A549 treated with AZD9567 at 1 μM for 4 hours (cell line): Measurements from ENCODE around the gene TAF10. TPM values are rescaled to one million over a fixed set of nuclear protein-coding genes. Genes with fewer than 3 reads are reported as not detected.

Source experiments
- total RNA-seq: library from RNA; stranded (reverse); fragments of 200-300 nt; extraction: Qiagen RNA extraction; gene quantifications from 5 replicates; pipeline ENCODE4 v1.2.3, GENCODE V29; 2022; ENCODE audit not compliant: insufficient read depth

TAF10 gene
- total RNA-seq: 181 to 250 TPM (median 245 TPM) in 5 replicates

DNA sequence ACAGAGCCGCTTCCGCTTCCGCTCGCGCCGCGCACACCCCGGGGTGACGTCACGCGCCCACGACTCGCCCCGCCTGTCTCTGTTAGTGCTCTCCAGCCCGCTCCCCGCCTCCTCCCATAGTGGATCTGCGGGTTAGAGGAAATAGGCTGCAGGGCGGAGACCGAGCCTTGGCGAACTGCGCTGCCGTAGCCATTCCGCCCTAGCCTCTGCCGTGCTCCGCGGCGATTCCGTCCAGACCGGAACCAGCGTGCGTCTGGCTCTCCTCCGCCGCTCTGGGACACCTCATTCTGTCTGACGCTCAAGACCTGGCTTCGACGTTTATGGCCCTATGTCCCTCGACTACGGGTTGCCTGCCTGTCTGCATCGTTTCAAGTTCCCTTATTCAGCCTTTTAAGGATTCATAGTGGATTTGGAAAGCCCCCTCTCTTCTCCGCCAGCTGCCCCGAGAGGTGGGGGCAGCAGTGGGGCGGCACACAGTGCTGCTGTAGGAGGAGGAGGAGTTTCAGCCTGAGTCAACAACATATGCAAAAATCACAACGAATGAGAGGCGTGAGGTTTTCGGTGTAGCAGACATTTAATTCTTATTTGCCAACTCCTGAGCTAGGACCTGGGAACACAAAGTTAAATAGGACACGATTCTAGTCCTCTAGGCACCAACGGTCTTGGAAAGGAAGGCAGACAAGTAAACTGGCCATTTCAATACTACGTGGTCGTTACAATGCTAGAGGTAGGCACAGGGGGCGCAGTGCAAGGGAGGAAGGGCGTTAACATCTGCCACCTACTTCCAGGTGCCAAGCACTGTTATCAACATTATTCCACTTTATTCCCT, at the start of gene TAF10:
TSS of gene TAF10 (minus strand) at position 4 of the 829 bp plus-strand sequence. CDS start 27 bp downstream, outside the sequence.

GRCh38 chr11:6655790-6656583, 44.0 kb upstream of the TAF10 start, which contains the start of gene DCHS1:
Gene DCHS1, minus strand, starts transcription at chr11:6655809. Its CDS starts 14,196 bp downstream, at chr11:6641613.

GRCh38 chr11:6619004-6619745, 7.2 kb upstream of the TAF10 start, which contains the start of gene TPP1:
Gene TPP1, minus strand, starts transcription at chr11:6619422. Its CDS starts 22 bp downstream, at chr11:6619400.

GRCh38 chr11:6603287-6604080, 8.5 kb downstream of the TAF10 start, which contains the start of the genes ILK and RRP8:
Gene ILK, plus strand, starts transcription at chr11:6603774. Its CDS starts 498 bp downstream, at chr11:6604272.
Gene RRP8, minus strand, starts transcription at chr11:6603616. Its CDS starts 114 bp downstream, at chr11:6603502.

Other genes starting within 250 kb of the TAF10 start
- 9.0 to 19.4 TPM (median 9.8 TPM) in 5 replicates for gene SMPD1, start 221.7 kb downstream of the TAF10 start, total RNA-seq
- 12.0 to 19.5 TPM (median 18.1 TPM) in 5 replicates for gene APBB1, start 193.1 kb downstream of the TAF10 start, total RNA-seq
- gene HPX, start 171.2 kb downstream of the TAF10 start, total RNA-seq: 0.57 to 1.7 TPM (median 0.93 TPM) in 5 replicates
- 14.1 to 21.8 TPM (median 20.4 TPM) in 5 replicates for gene TRIM3, start 138.3 kb downstream of the TAF10 start, total RNA-seq
- gene ARFIP2, start 130.9 kb downstream of the TAF10 start, total RNA-seq: 46.9 to 58.2 TPM (median 57.0 TPM) in 5 replicates
- 14.4 to 38.1 TPM (median 33.6 TPM) in 5 replicates for gene TIMM10B, start 130.7 kb downstream of the TAF10 start, total RNA-seq
- 1.3 to 4.1 TPM (median 3.8 TPM) in 5 replicates for gene DNHD1, start 114.9 kb downstream of the TAF10 start, total RNA-seq
- gene RRP8, start 8.6 kb downstream of the TAF10 start, total RNA-seq: 29.8 to 37.8 TPM (median 34.4 TPM) in 5 replicates
- gene ILK, start 8.4 kb downstream of the TAF10 start, total RNA-seq: 116 to 122 TPM (median 119 TPM) in 5 replicates
- gene TPP1, start 7.2 kb upstream of the TAF10 start, total RNA-seq: 39.8 to 46.4 TPM (median 44.6 TPM) in 5 replicates
- gene DCHS1, start 43.6 kb upstream of the TAF10 start, total RNA-seq: 0.05 to 0.13 TPM (median 0.10 TPM) in 4 of 5 replicates, not detected in the other
- 96.7 to 199 TPM (median 105 TPM) in 5 replicates for gene MRPL17, start 71.1 kb upstream of the TAF10 start, total RNA-seq
- gene OR2AG2, start 159.8 kb upstream of the TAF10 start, total RNA-seq: 0.02 to 0.09 TPM in 2 of 5 replicates, not detected in the others
- gene OR2AG1, start 170.8 kb upstream of the TAF10 start, total RNA-seq: not detected in 5 replicates
- not detected in 5 replicates for gene OR6A2, start 187.5 kb upstream of the TAF10 start, total RNA-seq
- not detected in 5 replicates for gene OR10A5, start 233.5 kb upstream of the TAF10 start, total RNA-seq